Subcutaneous abdominal adipose tissue (tissue), 5 donors: ENCODE data around the gene GLI3.
A peak's percentile ranks its signal among the peaks of the same experiment; 100 is the strongest.

Experiments
- H3K27ac ChIP-seq: one replicate; pipeline ENCODE4 v1.7.0; 2013; ENCODE audit warnings: low read depth, mild to moderate bottlenecking, inconsistent platforms, low read length, moderate library complexity
- H3K27me3 ChIP-seq, 5 donors: one replicate each; pipeline ENCODE4 v1.7.0; 2013; ENCODE audit warnings: low read length in 5 of 5, inconsistent platforms in 1 of 5; ENCODE audit not compliant: control insufficient read depth in 5 of 5, insufficient read depth in 4 of 5
- H3K36me3 ChIP-seq, 5 donors: one replicate each; pipeline ENCODE4 v1.7.0; 2013; ENCODE audit warnings: low read length in 5 of 5; ENCODE audit not compliant: control insufficient read depth in 5 of 5, insufficient read depth in 5 of 5
- H3K4me1 ChIP-seq, 5 donors: one replicate each; pipeline ENCODE4 v1.7.0; 2013; ENCODE audit warnings: low read length in 5 of 5, mild to moderate bottlenecking in 3 of 5, moderate library complexity in 1 of 5; ENCODE audit not compliant: control insufficient read depth in 5 of 5, insufficient read depth in 5 of 5
- H3K4me3 ChIP-seq, 5 donors: one replicate each; pipeline ENCODE4 v1.7.0; 2013; ENCODE audit warnings: low read length in 5 of 5, low read depth in 1 of 5
- H3K9ac ChIP-seq, 5 donors: one replicate each; pipeline ENCODE4 v1.7.0; 2013; ENCODE audit warnings: low read length in 5 of 5, mild to moderate bottlenecking in 4 of 5, moderate library complexity in 3 of 5
- H3K9me3 ChIP-seq, 5 donors: one replicate each; pipeline ENCODE4 v1.7.0; 2013; ENCODE audit warnings: low read length in 5 of 5; ENCODE audit not compliant: control insufficient read depth in 5 of 5
- donor health status: healthy.
- donor health status: healthy.
- donor health status: healthy.
- donor health status: healthy.
- donor health status: healthy.

GLI3 gene

GRCh38 chr7:41942468-41943093 lies 294.4 kb downstream of the GLI3 start:
- Histone ChIP-seq H3K27me3 (peaks cover 0 to 3% (median 0%) of the 10 kb centered on the region in 5 donors), H3K4me1 (peaks cover 0 to 27% (median 17%) of the 10 kb centered on the region in 5 donors), H3K36me3 (no peaks in the 10 kb centered on the region), H3K9me3 (no peaks in the 10 kb centered on the region), H3K27ac (no peak overlapping the region), H3K9ac (no peak overlapping the region), H3K4me3 (peak overlapping the region in 4 of 5 donors; percentile 11 to 43 (median 40))

GRCh38 chr7:41940760-41941343 lies 296.2 kb downstream of the GLI3 start:
- Histone ChIP-seq H3K27ac (no peak overlapping the region), H3K9me3 (no peaks in the 10 kb centered on the region), H3K36me3 (no peaks in the 10 kb centered on the region), H3K27me3 (peaks cover 0 to 3% (median 0%) of the 10 kb centered on the region in 5 donors), H3K4me1 (peaks cover 5 to 44% (median 23%) of the 10 kb centered on the region in 5 donors), H3K9ac (no peak overlapping the region), H3K4me3 (no peak overlapping the region)

GRCh38 chr7:41938371-41938770 lies 298.6 kb downstream of the GLI3 start:
- Histone ChIP-seq H3K9ac (no peak overlapping the region), H3K27me3 (peaks cover 0 to 3% (median 0%) of the 10 kb centered on the region in 5 donors), H3K27ac (no peak overlapping the region), H3K4me3 (no peak overlapping the region), H3K4me1 (peaks cover 5 to 45% (median 26%) of the 10 kb centered on the region in 5 donors), H3K36me3 (no peaks in the 10 kb centered on the region), H3K9me3 (no peaks in the 10 kb centered on the region)

- Histone ChIP-seq H3K9me3 (no peaks in the 10 kb centered on the region), H3K9ac (no peak overlapping the region), H3K4me1 (peaks cover 0 to 23% (median 8%) of the 10 kb centered on the region in 5 donors), H3K27me3 (no peaks in the 10 kb centered on the region), H3K27ac (no peak overlapping the region), H3K36me3 (no peaks in the 10 kb centered on the region), H3K4me3 (no peak overlapping the region)
Observed at GRCh38 chr7:41933427-41933826, 303.6 kb downstream of the GLI3 start.

- H3K9ac ChIP-seq = no peak overlapping the region
- peaks cover 0 to 8% (median 4%) of the 10 kb centered on the region in 5 donors for H3K4me1 ChIP-seq
- no peak overlapping the region for H3K4me3 ChIP-seq
- no peaks in the 10 kb centered on the region for H3K9me3 ChIP-seq
- H3K36me3 ChIP-seq = no peaks in the 10 kb centered on the region
- no peak overlapping the region for H3K27ac ChIP-seq
- H3K27me3 ChIP-seq = no peaks in the 10 kb centered on the region
Observed at GRCh38 chr7:41931263-41931646, 305.8 kb downstream of the GLI3 start.

GRCh38 chr7:41930538-41931262 lies 306.3 kb downstream of the GLI3 start:
- H3K4me1 ChIP-seq = peaks cover 0 to 2% (median 0%) of the 10 kb centered on the region in 5 donors
- no peaks in the 10 kb centered on the region for H3K36me3 ChIP-seq

GRCh38 chr7:41928781-41929180 lies 308.2 kb downstream of the GLI3 start:
- H3K27me3 ChIP-seq = no peaks in the 10 kb centered on the region

More at GRCh38 chr7:41930538-41931262, 306.3 kb downstream of the GLI3 start:
- no peak overlapping the region for H3K4me3 ChIP-seq
- H3K27ac ChIP-seq = no peak overlapping the region
- H3K9me3 ChIP-seq = no peaks in the 10 kb centered on the region
- H3K9ac ChIP-seq = no peak overlapping the region
- H3K27me3 ChIP-seq = no peaks in the 10 kb centered on the region

GRCh38 chr7:41928166-41928565 lies 308.8 kb downstream of the GLI3 start:
- Histone ChIP-seq H3K27ac (no peak overlapping the region), H3K4me1 (no peaks in the 10 kb centered on the region), H3K36me3 (no peaks in the 10 kb centered on the region), H3K27me3 (no peaks in the 10 kb centered on the region), H3K9me3 (no peaks in the 10 kb centered on the region), H3K9ac (no peak overlapping the region), H3K4me3 (no peak overlapping the region)

More at GRCh38 chr7:41928781-41929180, 308.2 kb downstream of the GLI3 start:
- no peak overlapping the region for H3K4me3 ChIP-seq
- H3K9me3 ChIP-seq = no peaks in the 10 kb centered on the region
- H3K9ac ChIP-seq = no peak overlapping the region
- H3K36me3 ChIP-seq = no peaks in the 10 kb centered on the region
- no peak overlapping the region for H3K27ac ChIP-seq
- no peaks in the 10 kb centered on the region for H3K4me1 ChIP-seq

GRCh38 chr7:41927380-41927779 lies 309.6 kb downstream of the GLI3 start:
- Histone ChIP-seq H3K9ac (no peak overlapping the region), H3K4me3 (no peak overlapping the region), H3K27me3 (no peaks in the 10 kb centered on the region), H3K4me1 (peaks cover 1 to 4% (median 2%) of the 10 kb centered on the region in 5 donors), H3K36me3 (no peaks in the 10 kb centered on the region), H3K27ac (no peak overlapping the region), H3K9me3 (no peaks in the 10 kb centered on the region)

GRCh38 chr7:41925946-41926345 lies 311.1 kb downstream of the GLI3 start:
- peaks cover 4 to 18% (median 14%) of the 10 kb centered on the region in 5 donors for H3K4me1 ChIP-seq
- no peak overlapping the region for H3K27ac ChIP-seq
- no peak overlapping the region for H3K4me3 ChIP-seq
- H3K27me3 ChIP-seq = no peaks in the 10 kb centered on the region
- no peaks in the 10 kb centered on the region for H3K36me3 ChIP-seq
- H3K9me3 ChIP-seq = no peaks in the 10 kb centered on the region
- H3K9ac ChIP-seq = no peak overlapping the region
